Vagina (tissue), 2 donors: ENCODE results near the gene SHISAL2A.

Experiments used
- POLR2A ChIP-seq, 2 donors: fragments of 450-650 bp; IDR thresholded peaks; one replicate each; pipeline ENCODE4 v1.6.1; 2017; ENCODE audit warnings: antibody characterized with exemption in 2 of 2, mild to moderate bottlenecking in 2 of 2, moderate library complexity in 2 of 2
- POLR2AphosphoS5 ChIP-seq, 2 donors: sonication (generic); formaldehyde crosslinking; IDR thresholded peaks; one replicate each; pipeline ENCODE4 v1.9.0; 2017; ENCODE audit warnings: antibody characterized with exemption in 2 of 2, mild to moderate bottlenecking in 2 of 2, low read depth in 1 of 2; ENCODE audit not compliant: insufficient read depth in 1 of 2
- TF ChIP-seq, protein P1 (sequence below), 3 experiments: fragments of 450-650 bp in 2 of 3; fragments of 200-600 bp in 1 of 3; sonication (generic) in 1 of 3; IDR thresholded peaks; one replicate each; pipeline ENCODE4 v1.5.1; 2017 to 2019; ENCODE audit warnings: antibody characterized with exemption in 3 of 3, mild to moderate bottlenecking in 2 of 3, moderate library complexity in 2 of 3

DNA sequence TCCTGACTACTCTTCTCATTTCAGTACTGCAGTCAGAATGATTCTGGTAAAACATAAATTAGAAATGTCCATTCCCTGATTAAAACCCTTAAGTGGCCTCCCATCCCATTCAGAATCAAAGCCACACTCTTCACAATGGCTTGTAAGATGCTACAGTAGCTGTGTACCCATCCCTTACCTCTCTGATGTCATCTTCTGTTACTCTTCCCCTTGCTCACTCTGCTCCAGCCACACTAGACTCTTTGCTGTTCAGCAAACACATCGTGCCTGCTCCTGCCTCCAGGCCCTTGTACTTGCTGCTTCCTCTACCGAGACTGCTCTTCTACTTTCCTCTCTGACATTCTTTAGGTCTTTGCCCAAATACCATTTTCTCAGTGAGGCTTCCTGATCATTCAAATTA lies 35.1 kb upstream of the SHISAL2A start:
- TF ChIP-seq, protein P1, sequence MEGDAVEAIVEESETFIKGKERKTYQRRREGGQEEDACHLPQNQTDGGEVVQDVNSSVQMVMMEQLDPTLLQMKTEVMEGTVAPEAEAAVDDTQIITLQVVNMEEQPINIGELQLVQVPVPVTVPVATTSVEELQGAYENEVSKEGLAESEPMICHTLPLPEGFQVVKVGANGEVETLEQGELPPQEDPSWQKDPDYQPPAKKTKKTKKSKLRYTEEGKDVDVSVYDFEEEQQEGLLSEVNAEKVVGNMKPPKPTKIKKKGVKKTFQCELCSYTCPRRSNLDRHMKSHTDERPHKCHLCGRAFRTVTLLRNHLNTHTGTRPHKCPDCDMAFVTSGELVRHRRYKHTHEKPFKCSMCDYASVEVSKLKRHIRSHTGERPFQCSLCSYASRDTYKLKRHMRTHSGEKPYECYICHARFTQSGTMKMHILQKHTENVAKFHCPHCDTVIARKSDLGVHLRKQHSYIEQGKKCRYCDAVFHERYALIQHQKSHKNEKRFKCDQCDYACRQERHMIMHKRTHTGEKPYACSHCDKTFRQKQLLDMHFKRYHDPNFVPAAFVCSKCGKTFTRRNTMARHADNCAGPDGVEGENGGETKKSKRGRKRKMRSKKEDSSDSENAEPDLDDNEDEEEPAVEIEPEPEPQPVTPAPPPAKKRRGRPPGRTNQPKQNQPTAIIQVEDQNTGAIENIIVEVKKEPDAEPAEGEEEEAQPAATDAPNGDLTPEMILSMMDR (IDR thresholded peaks at IDR 0.05), result no peak
- TF ChIP-seq POLR2A (IDR thresholded peaks at IDR 0.05) (no peak), POLR2AphosphoS5 (IDR thresholded peaks at IDR 0.05; ENCODE audit: insufficient read depth in 1 of 2, low read depth in 1 of 2) (no peak)
